ENCODE data around the gene AEBP1.
A peak's percentile ranks its signal among the peaks of the same experiment; 100 is the strongest.

AEBP1 gene

GRCh38 chr7:44100458-44101302, 3.5 kb upstream of the AEBP1 start:
- Histone ChIP-seq H2BK5ac (ENCODE audit: low read length) (no peak overlapping the region), H3K9ac (ENCODE audit: low read length) (no peak overlapping the region), H3K79me2 (ENCODE audit: control insufficient read depth, insufficient read depth, low read length) (no peaks in the 10 kb centered on the region), H4K8ac (ENCODE audit: low read depth, low read length) (no peak overlapping the region), H3K18ac (ENCODE audit: low read length) (no peak overlapping the region), H3K27me3 (ENCODE audit: insufficient read depth, low read length, poor library complexity) (no peaks in the 10 kb centered on the region), H3K23ac (ENCODE audit: low read length) (no peak overlapping the region), H3K4ac (ENCODE audit: low read depth, low read length) (no peak overlapping the region), H3K79me1 (ENCODE audit: low read length) (no peaks in the 10 kb centered on the region), H3K56ac (ENCODE audit: low read length) (no peak overlapping the region), H3K36me3 (ENCODE audit: control insufficient read depth, insufficient read depth, low read length) (no peaks in the 10 kb centered on the region), H2BK15ac (replicated peaks; ENCODE audit: low read depth) (no peak overlapping the region), H4K5ac (ENCODE audit: low read length) (no peak overlapping the region), H2AK5ac (ENCODE audit: low read length) (no peak overlapping the region), H3K27ac (ENCODE audit: low read depth, low read length) (no peak overlapping the region), H3K4me3 (ENCODE audit: low read length) (no peak overlapping the region), H3K4me2 (ENCODE audit: low read length) (no peak overlapping the region), H3K4me1 (ENCODE audit: control insufficient read depth, low read depth, low read length) (no peaks in the 10 kb centered on the region), H2BK120ac (ENCODE audit: low read depth, low read length) (no peak overlapping the region)
- no CpG with 5 or more reads among the region's 10 CpGs for WGBS (ENCODE audit: extremely low coverage, insufficient coverage, low lambda C conversion rate)
- DNase-seq: no peak

GRCh38 chr7:44101303-44101965, 2.7 kb upstream of the AEBP1 start:
- no peak overlapping the region for H3K4me3 ChIP-seq (ENCODE audit: low read length)
- no peak overlapping the region for H3K4ac ChIP-seq (ENCODE audit: low read depth, low read length)
- H3K9ac ChIP-seq (ENCODE audit: low read length): no peak overlapping the region
- H3K18ac ChIP-seq (ENCODE audit: low read length): no peak overlapping the region
- no peak overlapping the region for H4K5ac ChIP-seq (ENCODE audit: low read length)
- no peak overlapping the region for H3K4me2 ChIP-seq (ENCODE audit: low read length)
- no peaks in the 10 kb centered on the region for H3K79me2 ChIP-seq (ENCODE audit: control insufficient read depth, insufficient read depth, low read length)
- no peak overlapping the region for H2BK5ac ChIP-seq (ENCODE audit: low read length)
- no peaks in the 10 kb centered on the region for H3K4me1 ChIP-seq (ENCODE audit: control insufficient read depth, low read depth, low read length)
- no peak overlapping the region for H3K23ac ChIP-seq (ENCODE audit: low read length)
- no CpG with 5 or more reads among the region's 3 CpGs for WGBS (ENCODE audit: extremely low coverage, insufficient coverage, low lambda C conversion rate)
- H2BK120ac ChIP-seq (ENCODE audit: low read depth, low read length): no peak overlapping the region
- no peak for DNase-seq
- no peaks in the 10 kb centered on the region for H3K27me3 ChIP-seq (ENCODE audit: insufficient read depth, low read length, poor library complexity)
- H3K79me1 ChIP-seq (ENCODE audit: low read length): no peaks in the 10 kb centered on the region
- no peak overlapping the region for H4K8ac ChIP-seq (ENCODE audit: low read depth, low read length)
- no peak overlapping the region for H3K56ac ChIP-seq (ENCODE audit: low read length)
- H3K36me3 ChIP-seq (ENCODE audit: control insufficient read depth, insufficient read depth, low read length): no peaks in the 10 kb centered on the region
- no peak overlapping the region for H3K27ac ChIP-seq (ENCODE audit: low read depth, low read length)
- H2AK5ac ChIP-seq (ENCODE audit: low read length): no peak overlapping the region
- no peak overlapping the region for H2BK15ac ChIP-seq (replicated peaks; ENCODE audit: low read depth)

- no peak for DNase-seq
- WGBS (ENCODE audit: extremely low coverage, insufficient coverage, low lambda C conversion rate): no CpG with 5 or more reads among the region's 14 CpGs
- no peak overlapping the region for H4K5ac ChIP-seq (ENCODE audit: low read length)
- H2BK120ac ChIP-seq (ENCODE audit: low read depth, low read length): no peak overlapping the region
- no peak overlapping the region for H2BK15ac ChIP-seq (replicated peaks; ENCODE audit: low read depth)
- H3K4me2 ChIP-seq (ENCODE audit: low read length): no peak overlapping the region
- no peak overlapping the region for H3K27ac ChIP-seq (ENCODE audit: low read depth, low read length)
- no peaks in the 10 kb centered on the region for H3K4me1 ChIP-seq (ENCODE audit: control insufficient read depth, low read depth, low read length)
- no peak overlapping the region for H4K8ac ChIP-seq (ENCODE audit: low read depth, low read length)
- no peaks in the 10 kb centered on the region for H3K79me2 ChIP-seq (ENCODE audit: control insufficient read depth, insufficient read depth, low read length)
- H2BK5ac ChIP-seq (ENCODE audit: low read length): no peak overlapping the region
- no peaks in the 10 kb centered on the region for H3K36me3 ChIP-seq (ENCODE audit: control insufficient read depth, insufficient read depth, low read length)
- H3K4me3 ChIP-seq (ENCODE audit: low read length): no peak overlapping the region
- H3K23ac ChIP-seq (ENCODE audit: low read length): no peak overlapping the region
- no peak overlapping the region for H3K4ac ChIP-seq (ENCODE audit: low read depth, low read length)
- H3K56ac ChIP-seq (ENCODE audit: low read length): no peak overlapping the region
- no peaks in the 10 kb centered on the region for H3K27me3 ChIP-seq (ENCODE audit: insufficient read depth, low read length, poor library complexity)
- H3K79me1 ChIP-seq (ENCODE audit: low read length): no peaks in the 10 kb centered on the region
- H3K18ac ChIP-seq (ENCODE audit: low read length): no peak overlapping the region
- H2AK5ac ChIP-seq (ENCODE audit: low read length): no peak overlapping the region
- H3K9ac ChIP-seq (ENCODE audit: low read length): no peak overlapping the region
Observed at GRCh38 chr7:44101966-44102845, 1.9 kb upstream of the AEBP1 start.

- Histone ChIP-seq H3K4me2 (ENCODE audit: low read length) (no peak overlapping the region), H3K36me3 (ENCODE audit: control insufficient read depth, insufficient read depth, low read length) (no peaks in the 10 kb centered on the region), H3K23ac (ENCODE audit: low read length) (no peak overlapping the region), H3K4me3 (ENCODE audit: low read length) (no peak overlapping the region), H3K9ac (ENCODE audit: low read length) (no peak overlapping the region), H3K4me1 (ENCODE audit: control insufficient read depth, low read depth, low read length) (no peaks in the 10 kb centered on the region), H2BK15ac (replicated peaks; ENCODE audit: low read depth) (no peak overlapping the region), H3K4ac (ENCODE audit: low read depth, low read length) (no peak overlapping the region), H3K79me1 (ENCODE audit: low read length) (no peaks in the 10 kb centered on the region), H2BK5ac (ENCODE audit: low read length) (no peak overlapping the region), H3K79me2 (ENCODE audit: control insufficient read depth, insufficient read depth, low read length) (no peaks in the 10 kb centered on the region), H3K18ac (ENCODE audit: low read length) (no peak overlapping the region), H4K5ac (ENCODE audit: low read length) (no peak overlapping the region), H4K8ac (ENCODE audit: low read depth, low read length) (no peak overlapping the region), H2AK5ac (ENCODE audit: low read length) (no peak overlapping the region), H3K27me3 (ENCODE audit: insufficient read depth, low read length, poor library complexity) (no peaks in the 10 kb centered on the region), H2BK120ac (ENCODE audit: low read depth, low read length) (no peak overlapping the region), H3K56ac (ENCODE audit: low read length) (no peak overlapping the region), H3K27ac (ENCODE audit: low read depth, low read length) (no peak overlapping the region)
- DNase-seq: no peak
- no CpG with 5 or more reads among the region's 8 CpGs for WGBS (ENCODE audit: extremely low coverage, insufficient coverage, low lambda C conversion rate)
Observed at GRCh38 chr7:44102846-44103565, 1.1 kb upstream of the AEBP1 start.

- Histone ChIP-seq H4K5ac (ENCODE audit: low read length) (no peak overlapping the region), H3K79me1 (ENCODE audit: low read length) (no peaks in the 10 kb centered on the region), H3K4me2 (ENCODE audit: low read length) (peak overlapping the region; percentile 7), H3K27me3 (ENCODE audit: insufficient read depth, low read length, poor library complexity) (no peaks in the 10 kb centered on the region), H3K18ac (ENCODE audit: low read length) (peak overlapping the region; percentile 16), H2BK15ac (replicated peaks; ENCODE audit: low read depth) (no peak overlapping the region), H3K27ac (ENCODE audit: low read depth, low read length) (no peak overlapping the region), H3K9ac (ENCODE audit: low read length) (peak overlapping the region; percentile 39), H3K4ac (ENCODE audit: low read depth, low read length) (peak overlapping the region; percentile 56), H4K8ac (ENCODE audit: low read depth, low read length) (no peak overlapping the region), H3K4me1 (ENCODE audit: control insufficient read depth, low read depth, low read length) (no peaks in the 10 kb centered on the region), H2AK5ac (ENCODE audit: low read length) (no peak overlapping the region), H2BK5ac (ENCODE audit: low read length) (no peak overlapping the region), H3K23ac (ENCODE audit: low read length) (no peak overlapping the region), H3K4me3 (ENCODE audit: low read length) (peak overlapping the region; percentile 2), H3K36me3 (ENCODE audit: control insufficient read depth, insufficient read depth, low read length) (no peaks in the 10 kb centered on the region), H3K56ac (ENCODE audit: low read length) (peak overlapping the region; percentile 62), H2BK120ac (ENCODE audit: low read depth, low read length) (no peak overlapping the region), H3K79me2 (ENCODE audit: control insufficient read depth, insufficient read depth, low read length) (no peaks in the 10 kb centered on the region)
- WGBS (ENCODE audit: extremely low coverage, insufficient coverage, low lambda C conversion rate): no CpG with 5 or more reads among the region's 8 CpGs
- DNase-seq: no peak
Observed at GRCh38 chr7:44103566-44103922, 601 bp upstream of the AEBP1 start.

Measured in mesendoderm (in vitro differentiated cells).